Mesenteric fat pad (tissue), 1 donor: ENCODE data around the gene PRKCZ. TPM values are rescaled to one million over a fixed set of nuclear protein-coding genes. Genes with fewer than 3 reads are reported as not detected.
"Not testable (repeated sequence)": the region's sequence is repeated elsewhere in the genome, so short reads cannot be mapped to it uniquely, and the experiment has no call there.

Experiments
- DNase-seq: peaks from one replicate; pipeline ENCODE4 v3.0.0-alpha.2; 2020; ENCODE audit warnings: low spot score
- total RNA-seq: library from RNA; stranded (reverse); fragmentation: NEBNext Ultra II Directional; extraction: Animal tissue kit (Norgen Biotek cat#: 25700); gene quantifications from one replicate; pipeline ENCODE4 v1.2.1, GENCODE V29; 2021
- donor health status: DM: yes; HTN: yes; CAD: no.

PRKCZ gene
- total RNA-seq, 1 donor from 2014 or later: 1.4 TPM

GRCh38 chr1:2133879-2134215 is 83.6 kb downstream of the PRKCZ start:
- no peak for DNase-seq

DNA sequence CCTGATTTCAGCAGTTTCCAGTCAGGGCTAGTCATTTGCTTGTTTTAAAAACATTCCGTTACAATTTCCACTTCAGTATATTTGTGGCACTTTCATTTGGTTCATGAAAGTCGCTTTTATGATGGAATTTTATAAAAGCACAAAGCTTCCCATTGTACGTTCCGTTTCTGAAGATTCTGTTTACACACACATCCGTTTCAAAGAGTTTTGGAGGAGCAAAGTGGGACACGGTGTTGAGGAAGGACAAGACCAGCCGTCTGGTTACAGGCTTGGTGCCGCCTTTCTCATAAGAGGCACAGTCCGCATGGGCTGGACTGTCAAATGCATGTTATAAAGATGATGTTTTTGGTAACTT is 84.0 kb downstream of the PRKCZ start:
- no peak for DNase-seq

- DNase-seq: no peak
These were observed 84.6 kb downstream of the PRKCZ start for GRCh38 chr1:2134621-2135307.

GRCh38 chr1:2135441-2135841 is 85.2 kb downstream of the PRKCZ start:
- no peak for DNase-seq

DNA sequence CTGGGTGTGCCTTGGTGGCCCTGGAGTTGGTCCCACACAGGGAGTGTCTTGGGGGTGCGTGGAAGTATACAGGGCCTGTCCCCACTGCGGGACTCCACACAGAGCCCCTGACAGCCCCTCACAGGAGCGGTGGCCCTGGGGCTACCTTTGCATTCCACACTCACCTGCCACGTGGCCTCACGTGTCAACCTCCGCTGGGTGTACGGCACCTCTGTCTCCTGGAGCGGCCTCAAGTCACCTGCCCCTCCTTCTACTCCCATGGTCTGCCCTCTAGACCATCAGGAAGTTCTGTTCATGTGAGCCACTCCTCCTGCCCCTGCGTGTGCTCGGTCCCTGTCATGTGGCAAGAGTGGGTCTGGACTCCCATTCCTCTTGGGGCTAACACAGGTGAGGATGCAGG is 85.7 kb downstream of the PRKCZ start:
- DNase-seq: no peak

DNA sequence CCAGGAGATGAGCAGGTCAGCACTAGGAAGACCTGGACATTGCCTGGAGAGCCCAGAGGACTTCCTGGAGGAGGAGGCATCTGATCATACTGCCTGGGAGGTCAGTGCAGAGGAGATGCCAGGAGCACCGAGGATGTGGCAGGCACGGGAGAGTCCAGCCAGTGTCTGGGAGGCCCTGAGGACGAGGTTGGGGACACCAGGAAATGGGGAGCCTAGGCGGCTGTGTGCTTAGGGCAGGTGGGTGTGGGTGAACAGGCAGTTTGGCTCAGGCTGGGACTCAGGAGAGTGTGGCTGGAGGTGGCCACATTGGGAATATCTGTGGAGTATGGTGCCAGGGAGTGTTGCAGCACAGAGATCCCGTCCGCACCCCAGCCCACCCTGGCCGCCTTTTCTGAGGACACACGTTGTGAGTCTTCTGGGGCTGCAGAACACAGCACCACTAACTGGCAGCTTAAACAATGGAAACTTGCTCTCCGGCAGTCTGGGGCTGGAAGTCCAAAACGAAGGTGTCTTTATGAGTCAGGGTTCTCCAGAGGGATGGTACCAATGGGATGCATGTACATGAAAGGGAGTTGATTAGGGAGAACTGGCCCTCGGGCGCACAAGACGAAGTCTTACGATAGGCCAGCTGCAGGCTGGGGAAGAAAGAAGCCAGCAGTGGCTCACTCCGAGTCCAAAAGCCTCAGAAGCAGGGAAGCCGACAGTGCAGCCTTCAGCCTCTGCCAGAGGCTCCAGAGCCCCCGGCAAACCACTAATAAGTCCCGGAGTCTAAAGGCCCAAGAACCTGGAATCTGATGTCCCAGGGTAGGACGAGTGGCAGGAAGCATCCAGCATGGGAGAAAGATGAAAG is 86.4 kb downstream of the PRKCZ start:
- DNase-seq: no peak

DNA sequence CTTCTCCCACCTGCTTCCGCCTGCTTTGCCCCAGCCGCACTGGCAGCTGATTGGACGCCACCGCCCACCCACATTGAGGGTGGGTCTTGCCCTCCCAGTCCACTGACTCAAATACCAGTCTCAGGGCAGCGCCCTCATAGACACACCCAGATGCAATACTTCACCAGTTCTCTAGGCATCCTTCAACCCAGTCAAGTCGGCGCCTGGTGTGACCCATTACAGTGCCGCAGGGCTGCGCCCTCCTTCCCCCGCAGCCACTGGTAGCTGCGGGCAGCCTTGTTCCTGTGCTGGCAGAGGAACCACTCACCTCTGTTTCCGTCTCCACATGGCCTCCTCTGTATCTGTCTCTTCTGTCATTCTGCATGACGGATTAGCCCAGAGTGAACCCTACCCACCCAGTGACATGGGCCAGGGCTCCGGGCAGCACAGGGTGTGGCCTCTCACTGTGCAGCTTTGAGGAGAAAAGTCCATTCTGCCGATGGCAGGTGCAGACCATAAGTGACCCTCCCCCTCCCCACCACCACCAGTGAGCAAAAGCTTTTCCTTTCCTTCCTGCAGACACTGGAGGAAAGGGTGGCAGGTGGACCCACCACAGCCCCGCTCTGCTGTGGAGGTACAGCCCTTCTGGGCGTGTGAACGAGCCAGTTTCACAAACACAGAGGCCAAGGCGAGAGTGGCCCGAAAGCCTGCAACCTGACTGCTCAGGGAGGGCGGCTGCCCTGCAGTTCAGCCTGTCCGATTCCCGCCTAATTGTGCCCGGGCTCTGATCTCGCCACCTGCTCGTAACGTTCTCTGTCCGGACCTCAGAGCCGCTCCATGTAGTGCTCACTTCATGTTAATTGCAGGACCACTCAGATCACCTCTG is 87.3 kb downstream of the PRKCZ start:
- DNase-seq: no peak

DNA sequence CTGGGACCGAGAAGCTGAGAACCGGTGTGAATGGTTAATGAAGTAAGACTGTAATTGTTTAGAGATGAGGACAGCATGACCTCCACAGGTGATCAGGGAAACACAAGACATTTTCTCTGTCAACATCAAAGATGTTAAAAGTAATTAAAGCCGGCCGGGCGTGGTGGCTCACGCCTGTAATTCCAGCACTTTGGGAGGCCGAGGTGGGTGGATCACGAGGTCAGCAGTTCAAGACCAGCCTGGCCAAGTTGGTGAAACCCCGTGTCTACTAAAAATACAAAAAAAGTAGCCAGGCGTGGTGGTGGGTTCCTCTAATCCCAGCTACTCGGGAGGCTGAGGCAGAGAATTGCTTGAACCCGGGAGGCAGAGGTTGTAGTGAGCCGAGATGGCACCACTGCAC is 88.9 kb downstream of the PRKCZ start:
- not testable (repeated sequence) for DNase-seq

- no peak for DNase-seq
These were observed 90.8 kb downstream of the PRKCZ start for GRCh38 chr1:2141025-2141424.

DNA sequence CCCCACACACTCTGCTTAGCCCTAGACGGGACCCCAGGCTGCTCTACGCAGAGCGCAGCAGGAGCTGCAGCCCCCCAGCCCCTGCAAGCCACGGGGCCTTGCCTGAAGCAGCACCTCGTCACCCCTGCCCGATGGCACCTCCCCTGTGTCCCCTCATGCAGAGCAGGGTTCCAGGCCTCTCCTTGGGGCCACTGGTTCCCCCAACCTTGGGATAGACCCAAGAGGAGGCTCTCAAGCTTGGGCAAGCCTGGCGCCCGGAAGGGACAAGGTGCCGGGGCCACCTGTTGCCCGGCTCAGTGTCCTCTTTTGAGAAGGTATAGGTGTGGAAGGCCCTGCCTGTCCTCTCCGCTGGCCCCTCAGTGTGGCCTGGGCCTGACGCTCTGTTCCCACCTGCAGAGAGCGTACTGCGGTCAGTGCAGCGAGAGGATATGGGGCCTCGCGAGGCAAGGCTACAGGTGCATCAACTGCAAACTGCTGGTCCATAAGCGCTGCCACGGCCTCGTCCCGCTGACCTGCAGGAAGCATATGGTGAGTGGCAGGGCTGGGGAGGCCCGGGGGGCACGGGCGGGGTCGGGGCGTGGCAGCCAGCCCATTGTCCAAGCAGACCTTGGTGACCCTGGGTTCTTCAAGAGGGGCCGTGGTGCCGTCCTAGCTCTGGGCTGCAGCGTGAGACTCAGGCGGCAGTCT is 93.7 kb downstream of the PRKCZ start:
- DNase-seq: no peak

GRCh38 chr1:2144501-2145090 is 94.4 kb downstream of the PRKCZ start:
- DNase-seq: no peak

- no peak for DNase-seq
These were observed 96.0 kb downstream of the PRKCZ start for GRCh38 chr1:2145946-2146835.

- DNase-seq: no peak
These were observed 96.8 kb downstream of the PRKCZ start for GRCh38 chr1:2146836-2147517.

- not testable (repeated sequence) for DNase-seq
These were observed 97.7 kb downstream of the PRKCZ start for GRCh38 chr1:2147869-2148268.

- DNase-seq: no peak
These were observed 98.5 kb downstream of the PRKCZ start for GRCh38 chr1:2148691-2149090.

DNA sequence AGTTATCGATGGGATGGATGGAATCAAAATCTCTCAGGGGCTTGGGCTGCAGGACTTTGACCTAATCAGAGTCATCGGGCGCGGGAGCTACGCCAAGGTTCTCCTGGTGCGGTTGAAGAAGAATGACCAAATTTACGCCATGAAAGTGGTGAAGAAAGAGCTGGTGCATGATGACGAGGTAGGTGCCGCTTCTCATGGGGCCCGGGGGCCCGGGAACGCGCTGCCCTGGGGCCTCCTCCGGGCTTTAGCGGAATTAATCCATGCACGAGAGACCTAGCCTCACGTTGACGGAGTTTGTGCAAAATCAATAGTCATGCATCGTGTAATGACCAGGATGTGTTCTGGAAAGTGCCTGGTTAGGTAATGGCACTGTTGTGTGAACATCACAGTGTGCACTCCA is 100.6 kb downstream of the PRKCZ start:
- DNase-seq: no peak

GRCh38 chr1:2151252-2151651 is 101.0 kb downstream of the PRKCZ start:
- no peak for DNase-seq

DNA sequence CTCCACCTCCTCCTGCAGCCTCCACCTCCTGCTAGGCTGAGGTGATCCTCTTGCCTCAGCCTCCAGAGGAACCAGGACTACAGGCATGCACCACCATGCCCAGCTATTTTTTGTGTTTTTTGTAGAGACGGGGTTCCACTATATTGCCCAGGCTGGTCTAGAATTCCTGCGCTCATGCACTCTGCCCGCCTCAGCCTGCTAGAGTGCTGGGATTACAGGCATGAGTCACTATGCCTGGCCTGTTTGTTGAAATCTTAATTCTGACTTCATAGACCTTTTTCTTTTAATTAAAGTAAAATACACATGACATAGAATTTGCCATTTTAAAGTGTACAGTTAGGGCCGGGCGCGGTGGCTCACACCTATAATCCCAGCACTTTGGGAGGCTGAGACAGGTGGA is 101.7 kb downstream of the PRKCZ start:
- DNase-seq: no peak

- DNase-seq: no peak
These were observed 102.7 kb downstream of the PRKCZ start for GRCh38 chr1:2152954-2153353.
